ENCODE results near the gene HGS.
A peak's percentile ranks its signal among the peaks of the same experiment; 100 is the strongest.

Gene HGS

GRCh38 chr17:81683584-81684441 lies at the start of gene HGS, which contains the start of gene ARL16:
Gene HGS, plus strand, starts transcription at chr17:81684011. Its CDS starts 56 bp downstream, at chr17:81684067.
Gene ARL16, minus strand, starts transcription at chr17:81683797. Its CDS starts 44 bp downstream, at chr17:81683753.
- peak; percentile 98 for FAIRE-seq

GRCh38 chr17:81635431-81635830 lies 48.4 kb upstream of the HGS start:
- FAIRE-seq, result no peak

- FAIRE-seq, result no peak
Observed at GRCh38 chr17:81635973-81636504, 47.8 kb upstream of the HGS start.

GRCh38 chr17:81636505-81637288 lies 47.1 kb upstream of the HGS start, which contains the start of the genes NPLOC4 and TSPAN10:
Gene NPLOC4, minus strand, starts transcription at chr17:81637112. Its CDS starts 182 bp downstream, at chr17:81636930.
Gene TSPAN10, plus strand, starts transcription at chr17:81637196. Its CDS starts 5,217 bp downstream, at chr17:81642413.
- FAIRE-seq, result no peak

GRCh38 chr17:81638683-81639082 lies 45.1 kb upstream of the HGS start:
- FAIRE-seq, result no peak

- no peak for FAIRE-seq
Observed at GRCh38 chr17:81640011-81640410, 43.8 kb upstream of the HGS start.

- no peak for FAIRE-seq
Observed at GRCh38 chr17:81641825-81642489, 41.9 kb upstream of the HGS start.

- no peak for FAIRE-seq
Observed at GRCh38 chr17:81644496-81644895, 39.3 kb upstream of the HGS start.

GRCh38 chr17:81644976-81645952 lies 38.5 kb upstream of the HGS start:
- FAIRE-seq, result no peak

GRCh38 chr17:81646869-81647600 lies 36.8 kb upstream of the HGS start:
- FAIRE-seq, result no peak

- FAIRE-seq, result no peak
Observed at GRCh38 chr17:81647640-81648012, 36.2 kb upstream of the HGS start.

GRCh38 chr17:81648013-81648706 lies 35.7 kb upstream of the HGS start:
- FAIRE-seq, result no peak

- no peak for FAIRE-seq
Observed at GRCh38 chr17:81648707-81649085, 35.1 kb upstream of the HGS start.

- no peak for FAIRE-seq
Observed at GRCh38 chr17:81650951-81651350, 32.9 kb upstream of the HGS start.

- no peak for FAIRE-seq
Observed at GRCh38 chr17:81651692-81652091, 32.1 kb upstream of the HGS start.

- FAIRE-seq, result no peak
Observed at GRCh38 chr17:81652906-81653771, 30.7 kb upstream of the HGS start.

GRCh38 chr17:81655378-81656117 lies 28.3 kb upstream of the HGS start:
- no peak for FAIRE-seq

- FAIRE-seq, result no peak
Observed at GRCh38 chr17:81656118-81656743, 27.6 kb upstream of the HGS start, which contains the start of gene PDE6G. Gene PDE6G, minus strand, starts transcription at chr17:81656542. Its CDS starts 3,237 bp downstream, at chr17:81653305.
